ENCODE measurements around the gene TEAD4.

TEAD4 gene

GRCh38 chr12:2960996-2961616 lies 1.9 kb downstream of the TEAD4 start:
- no peak for DNase-seq

- DNase-seq: no peak
These were observed 2.5 kb downstream of the TEAD4 start for GRCh38 chr12:2961705-2962104.

- DNase-seq: no peak
These were observed 4.1 kb downstream of the TEAD4 start for GRCh38 chr12:2963154-2963759.

GRCh38 chr12:2963760-2964292 lies 4.6 kb downstream of the TEAD4 start:
- DNase-seq: no peak

GRCh38 chr12:2967651-2968050 lies 8.5 kb downstream of the TEAD4 start:
- no peak for DNase-seq

GRCh38 chr12:2970744-2971143 lies 11.5 kb downstream of the TEAD4 start:
- DNase-seq: no peak

- DNase-seq: no peak
These were observed 14.4 kb downstream of the TEAD4 start for GRCh38 chr12:2973566-2973965.

- DNase-seq: no peak
These were observed 15.4 kb downstream of the TEAD4 start for GRCh38 chr12:2974560-2974971.

- DNase-seq: no peak
These were observed 17.4 kb downstream of the TEAD4 start for GRCh38 chr12:2976581-2976996.

- DNase-seq: no peak
These were observed 18.6 kb downstream of the TEAD4 start for GRCh38 chr12:2977776-2978175.

GRCh38 chr12:2979806-2980205 lies 20.6 kb downstream of the TEAD4 start:
- no peak for DNase-seq

- no peak for DNase-seq
These were observed 21.4 kb downstream of the TEAD4 start for GRCh38 chr12:2980630-2981029.

- no peak for DNase-seq
These were observed 23.2 kb downstream of the TEAD4 start for GRCh38 chr12:2982361-2982760.

- DNase-seq: no peak
These were observed 25.1 kb downstream of the TEAD4 start for GRCh38 chr12:2984249-2984648.

- no peak for DNase-seq
These were observed 25.5 kb downstream of the TEAD4 start for GRCh38 chr12:2984698-2985097.

GRCh38 chr12:2986876-2987275 lies 27.7 kb downstream of the TEAD4 start:
- no peak for DNase-seq

GRCh38 chr12:2988494-2988893 lies 29.3 kb downstream of the TEAD4 start:
- no peak for DNase-seq

GRCh38 chr12:2992724-2993123 lies 33.5 kb downstream of the TEAD4 start:
- DNase-seq: no peak

GRCh38 chr12:2997989-2998670 lies 38.9 kb downstream of the TEAD4 start:
- DNase-seq: no peak

- no peak for DNase-seq
These were observed 39.6 kb downstream of the TEAD4 start for GRCh38 chr12:2998789-2999264.

GRCh38 chr12:2999265-2999841 lies 40.2 kb downstream of the TEAD4 start:
- no peak for DNase-seq

GRCh38 chr12:3000548-3001275 lies 41.5 kb downstream of the TEAD4 start:
- DNase-seq: no peak

- no peak for DNase-seq
These were observed 43.4 kb downstream of the TEAD4 start for GRCh38 chr12:3002646-3003045.

Measured in DMS 273 treated with DMSO at 0.1 percent for 48 hours (cell line).